Femur (tissue), 1 donor: ENCODE data around the gene TTPAL.

Source experiments
- DNase-seq: peaks from one replicate; pipeline ENCODE4 v3.0.0-alpha.2; 2017

TTPAL gene

GRCh38 chr20:44442298-44443070 lies 33.2 kb upstream of the TTPAL start:
- DNase-seq: no peak

- DNase-seq: no peak
These were observed 29.6 kb upstream of the TTPAL start for GRCh38 chr20:44445742-44446710.

- no peak for DNase-seq
These were observed 27.8 kb upstream of the TTPAL start for GRCh38 chr20:44447827-44448419.

GRCh38 chr20:44448753-44449546 lies 26.7 kb upstream of the TTPAL start:
- DNase-seq: no peak

- DNase-seq: no peak
These were observed 25.8 kb upstream of the TTPAL start for GRCh38 chr20:44449864-44450263.

- no peak for DNase-seq
These were observed 25.3 kb upstream of the TTPAL start for GRCh38 chr20:44450281-44450889.

- no peak for DNase-seq
These were observed 24.7 kb upstream of the TTPAL start for GRCh38 chr20:44450903-44451450.

- no peak for DNase-seq
These were observed 21.2 kb upstream of the TTPAL start for GRCh38 chr20:44454306-44454963.

- no peak for DNase-seq
These were observed 20.5 kb upstream of the TTPAL start for GRCh38 chr20:44455126-44455525.

GRCh38 chr20:44456611-44457010 lies 19.1 kb upstream of the TTPAL start:
- no peak for DNase-seq

GRCh38 chr20:44457016-44457415 lies 18.7 kb upstream of the TTPAL start:
- no peak for DNase-seq

- DNase-seq: no peak
These were observed 16.4 kb upstream of the TTPAL start for GRCh38 chr20:44459271-44459670.

GRCh38 chr20:44460795-44461141 lies 14.9 kb upstream of the TTPAL start:
- no peak for DNase-seq

- DNase-seq: no peak
These were observed 14.4 kb upstream of the TTPAL start for GRCh38 chr20:44461142-44461802.

GRCh38 chr20:44461803-44462174 lies 13.9 kb upstream of the TTPAL start:
- no peak for DNase-seq

GRCh38 chr20:44463466-44463865 lies 12.2 kb upstream of the TTPAL start:
- DNase-seq: no peak

- no peak for DNase-seq
These were observed 11.2 kb upstream of the TTPAL start for GRCh38 chr20:44464514-44464913.

GRCh38 chr20:44465001-44465560 lies 10.6 kb upstream of the TTPAL start:
- DNase-seq: no peak

GRCh38 chr20:44467289-44467883 lies 8.3 kb upstream of the TTPAL start:
- no peak for DNase-seq
